Activated T-cell treated with anti-CD3 and anti-CD28 coated beads, Interleukin-2, amount 50 U/mL, for 48 hours (primary cell): ENCODE data around the gene ZNF3.

Experiments
- DNase-seq, 2 experiments: peaks; one replicate each; pipeline ENCODE4 v3.0.0-alpha.2; 2020

Gene ZNF3

DNA sequence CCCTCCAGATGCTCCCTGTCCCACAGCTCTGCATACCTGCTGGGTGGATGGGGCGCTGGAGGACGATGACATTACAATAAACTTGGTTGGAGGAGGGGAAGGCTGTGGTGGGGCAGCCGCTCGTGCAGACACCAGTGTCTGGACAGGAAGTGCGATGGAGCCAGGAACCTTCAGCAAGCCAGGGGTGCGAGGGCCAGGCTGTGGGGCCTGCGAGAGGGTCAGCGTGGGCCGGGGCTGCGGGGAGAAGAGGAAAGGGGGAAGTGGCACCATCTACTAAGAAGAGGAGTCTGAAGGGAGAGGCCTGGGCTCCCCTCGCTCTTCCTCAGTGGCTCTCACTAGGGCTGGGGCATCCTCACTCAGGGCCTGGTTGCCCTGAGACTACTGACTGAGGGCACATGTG, 26.4 kb upstream of the ZNF3 start:
- DNase-seq, result no peak

DNA sequence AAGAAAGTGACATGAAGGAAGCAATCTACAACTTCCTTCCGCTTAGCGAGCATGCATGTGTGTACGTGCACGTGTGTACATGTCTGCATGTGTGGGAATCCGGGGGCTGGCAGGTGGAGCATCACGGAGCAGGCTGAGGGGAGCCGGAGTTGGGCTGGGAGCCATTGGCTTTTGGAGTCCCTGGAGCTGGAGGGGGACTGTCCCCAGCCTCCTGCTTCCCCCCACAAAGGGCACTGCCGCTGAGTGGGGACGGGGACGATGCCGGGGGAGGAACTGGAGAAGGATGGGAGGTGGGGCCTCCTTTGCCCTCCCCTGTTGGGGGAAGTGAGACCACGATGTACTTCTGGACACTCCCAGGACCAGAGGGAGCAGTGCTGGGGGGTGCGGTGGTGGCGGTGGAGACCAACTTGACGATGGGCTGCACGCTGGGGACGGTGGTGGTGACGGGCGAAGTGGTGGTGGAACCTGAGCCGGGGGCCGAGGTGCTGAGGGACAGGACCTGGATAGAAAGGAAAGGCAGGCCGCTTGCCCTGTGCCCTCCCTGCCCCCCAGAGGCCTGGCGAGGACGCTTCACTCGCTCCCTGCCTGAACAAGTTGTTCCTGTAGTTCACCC, 25.7 kb upstream of the ZNF3 start:
- DNase-seq, result no peak

DNA sequence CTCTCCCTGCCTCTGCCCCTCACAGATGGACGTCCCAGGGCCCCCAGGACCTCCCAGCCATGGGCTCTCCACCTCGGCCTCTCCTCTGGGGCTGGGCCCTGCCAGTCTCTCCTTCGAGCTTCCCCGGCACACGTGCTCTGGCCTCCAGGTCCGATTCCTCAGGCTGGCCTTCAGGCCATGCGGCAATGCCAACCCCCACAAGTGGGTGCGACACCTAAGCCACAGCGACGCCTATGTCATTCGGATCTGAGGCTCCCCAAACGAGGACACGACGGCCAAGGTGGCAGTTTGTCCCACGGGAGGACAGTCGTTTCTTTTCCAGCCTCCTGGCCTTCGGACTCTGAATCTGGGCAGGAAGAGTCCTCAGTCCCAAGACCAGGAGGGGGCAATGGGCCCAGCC, 25.1 kb upstream of the ZNF3 start:
- DNase-seq, result no peak

DNA sequence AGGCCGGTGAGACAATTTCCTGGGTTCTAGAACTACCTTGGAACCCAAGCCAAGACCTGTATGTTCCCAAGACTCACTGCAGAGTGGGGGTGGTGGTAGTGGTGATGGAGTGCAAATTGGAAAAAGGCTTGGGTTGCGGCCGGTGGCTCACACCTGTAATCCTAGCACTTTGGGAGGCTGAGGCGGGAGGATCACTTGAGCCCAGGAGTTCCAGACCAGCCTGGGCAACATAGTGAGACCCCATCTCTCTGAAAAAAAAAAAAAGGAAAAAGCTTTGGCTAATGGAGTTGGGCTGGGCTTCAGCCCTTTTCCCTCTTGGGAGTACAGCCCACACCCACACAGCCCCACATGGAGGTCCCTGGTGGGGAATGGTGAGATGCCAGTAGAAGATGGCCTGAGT, 24.0 kb upstream of the ZNF3 start:
- DNase-seq, result no peak

DNA sequence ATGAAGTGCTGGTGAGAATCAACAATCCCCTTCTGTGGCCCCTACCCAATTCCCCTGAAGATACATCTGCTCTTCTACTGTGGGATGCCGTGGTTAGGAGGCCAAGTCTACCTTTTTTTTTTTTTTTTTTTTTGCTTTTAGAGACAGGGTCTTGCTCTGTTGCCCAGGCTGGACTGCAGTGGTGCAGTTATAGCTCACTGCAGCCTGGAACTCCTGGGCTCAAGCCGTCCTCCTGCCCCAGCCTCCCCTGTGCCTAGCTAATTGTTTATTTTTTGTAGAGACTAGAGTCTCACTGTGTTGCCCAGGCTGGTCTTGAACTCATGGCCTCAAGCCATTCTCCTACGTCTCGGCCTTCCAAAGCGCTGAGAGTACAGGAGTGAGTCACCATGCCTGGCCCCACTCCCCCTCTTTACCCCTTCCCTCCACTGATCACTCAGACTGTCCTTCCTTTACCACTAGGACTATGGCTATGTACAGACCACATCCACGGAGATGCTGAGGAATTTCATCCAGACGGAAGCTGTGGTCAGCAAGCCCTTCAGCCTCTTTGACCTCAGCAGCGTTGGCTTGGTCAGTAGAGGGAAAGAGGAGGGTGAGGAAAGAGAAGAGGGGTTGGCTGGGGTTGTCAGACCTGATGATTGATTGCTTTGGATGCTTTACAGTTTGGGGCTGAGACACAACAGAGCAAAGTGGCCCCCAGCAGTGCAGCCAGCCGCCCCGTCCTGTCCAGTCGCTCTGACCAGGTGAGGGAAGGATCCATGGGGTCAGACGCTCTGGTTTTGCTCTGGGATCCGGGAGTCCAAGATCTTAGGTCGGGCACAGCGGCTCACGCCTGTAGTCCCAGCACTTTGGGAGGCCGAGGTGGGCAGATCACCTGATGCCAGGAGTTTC, 21.7 kb upstream of the ZNF3 start:
- DNase-seq, result no peak

DNA sequence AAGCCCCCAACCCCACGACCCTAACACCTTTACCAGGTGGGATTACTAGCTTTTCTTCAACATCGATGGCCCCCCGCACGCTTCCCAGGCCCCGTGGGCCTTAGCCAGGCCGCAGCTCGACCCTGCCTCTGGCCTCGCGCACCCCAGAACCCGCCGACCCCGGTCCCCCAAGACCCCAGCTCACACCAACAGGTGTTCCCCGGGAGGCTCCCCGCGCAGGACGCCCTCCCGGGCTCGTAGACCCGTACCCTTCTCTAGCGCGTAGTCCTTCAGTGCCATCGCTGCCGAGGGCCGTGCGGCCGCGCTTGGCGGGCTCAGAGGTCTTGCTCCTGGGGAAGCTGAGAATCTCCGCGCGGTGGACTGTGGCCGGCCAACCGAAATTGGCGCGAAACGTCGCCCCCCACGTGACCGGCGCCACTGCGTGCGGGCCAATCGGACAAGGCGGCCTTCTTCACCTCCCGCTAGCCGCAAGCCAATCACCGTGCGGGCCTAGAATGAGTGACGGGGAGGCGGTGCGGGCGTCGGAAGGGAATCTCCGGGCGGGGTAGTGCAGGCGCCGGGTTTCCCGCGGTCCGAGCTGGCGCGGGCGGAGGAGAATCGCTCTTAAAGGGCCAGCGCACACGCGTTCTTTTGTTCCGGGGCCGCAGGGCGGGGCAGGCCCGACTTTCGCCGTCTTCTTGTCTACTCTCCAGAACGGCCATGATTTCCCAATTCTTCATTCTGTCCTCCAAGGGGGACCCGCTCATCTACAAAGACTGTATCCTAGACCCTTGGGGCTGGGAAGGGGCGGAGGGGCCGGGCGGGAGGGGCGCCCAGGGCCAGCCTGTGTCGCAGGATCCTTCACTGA, 19.7 kb upstream of the ZNF3 start, which contains the start of the genes AP4M1 and MCM7:
Gene AP4M1 (plus strand): TSS at position 628 of the 847 bp plus-strand sequence. CDS start 72 bp downstream, at position 700.
Gene MCM7 (minus strand): TSS at position 382 of the 847 bp plus-strand sequence. CDS start 103 bp downstream, at position 279.
- peak; percentile 97 to 99 for DNase-seq

DNA sequence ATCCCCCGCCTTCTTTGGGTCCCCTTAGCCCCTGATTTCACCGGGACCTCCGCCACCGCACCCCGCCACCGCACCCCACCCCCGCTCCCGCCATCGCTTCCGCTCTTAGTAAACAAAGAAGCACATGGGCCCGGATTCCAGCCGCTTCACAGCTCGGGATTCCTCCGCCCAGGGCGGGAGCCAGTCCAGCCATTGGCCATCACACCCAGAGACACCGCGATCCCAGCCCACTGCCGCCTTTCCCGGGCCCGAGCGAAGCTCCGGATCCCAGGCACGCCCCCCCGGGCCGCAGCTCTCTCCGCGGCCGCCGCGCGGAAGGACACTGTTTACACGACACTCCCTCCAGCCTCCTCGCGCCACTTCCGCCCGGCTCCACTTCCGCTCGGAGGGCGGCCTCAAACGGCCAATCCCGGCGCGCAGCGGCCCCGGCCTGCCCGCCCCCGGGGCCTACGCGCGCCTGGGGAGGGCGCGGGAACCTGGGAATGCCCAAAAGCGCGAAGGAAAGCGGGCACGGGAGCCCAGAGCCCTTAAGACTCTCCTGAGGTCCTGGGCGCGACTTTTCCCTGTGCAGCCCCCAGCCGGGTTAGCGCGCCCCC, 19.0 kb upstream of the ZNF3 start:
- peak; percentile 90 to 91 for DNase-seq

DNA sequence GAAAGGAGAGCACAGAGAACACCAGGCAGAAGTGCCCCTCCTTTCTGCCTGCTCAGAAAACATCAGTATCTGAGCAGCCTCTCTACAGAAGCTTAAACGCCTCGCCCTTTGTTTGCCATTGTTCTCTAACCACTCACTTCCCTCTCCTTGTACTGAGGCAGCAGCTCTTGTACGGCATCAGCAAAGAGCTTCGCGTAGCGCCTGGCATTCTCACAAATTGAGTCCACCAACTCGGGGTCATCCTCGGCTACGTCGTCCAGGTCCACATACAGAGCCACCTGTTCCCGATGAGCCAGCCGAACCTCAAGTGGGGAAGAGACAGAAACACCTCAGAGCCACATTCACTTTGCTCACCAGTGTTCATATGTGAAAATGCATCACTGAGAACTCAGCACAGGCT, 17.9 kb upstream of the ZNF3 start:
- no peak for DNase-seq

DNA sequence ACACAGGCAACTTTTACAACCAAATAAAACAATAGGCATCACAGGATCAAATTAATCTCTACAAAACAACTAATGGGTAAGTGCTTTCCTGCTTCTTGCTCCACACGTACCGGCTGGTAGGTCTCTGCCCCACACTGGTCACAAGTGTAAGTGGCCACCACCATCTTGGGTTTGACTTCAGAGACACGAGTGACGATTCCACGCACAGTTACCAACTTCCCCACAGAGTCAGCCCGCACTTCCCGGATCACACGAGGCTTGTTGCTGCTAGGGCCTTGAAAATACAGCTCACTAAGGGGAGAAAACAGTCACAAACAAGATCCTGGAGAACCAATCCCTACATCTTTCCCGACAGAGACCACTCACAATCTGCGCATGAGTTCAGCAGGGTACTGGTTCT, 17.4 kb upstream of the ZNF3 start:
- DNase-seq, result no peak

DNA sequence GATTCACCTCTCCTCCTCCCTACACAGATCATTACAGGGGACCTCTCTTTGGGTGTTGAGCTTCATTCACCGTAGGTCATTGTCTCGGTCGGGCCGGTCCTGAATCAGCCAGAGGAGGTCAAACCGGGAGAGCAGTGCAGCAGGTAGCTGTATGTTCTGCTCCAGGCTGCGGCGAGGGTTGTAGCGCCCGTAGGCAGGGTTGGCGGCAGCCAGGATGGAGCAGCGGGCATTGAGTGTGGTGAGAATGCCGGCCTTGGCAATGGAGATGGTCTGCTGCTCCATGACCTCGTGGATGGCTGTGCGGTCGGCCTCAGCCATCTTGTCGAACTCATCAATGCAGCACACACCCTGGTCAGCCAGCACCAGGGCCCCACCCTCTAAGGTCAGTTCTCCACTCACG, 14.2 kb upstream of the ZNF3 start:
- no peak for DNase-seq

DNA sequence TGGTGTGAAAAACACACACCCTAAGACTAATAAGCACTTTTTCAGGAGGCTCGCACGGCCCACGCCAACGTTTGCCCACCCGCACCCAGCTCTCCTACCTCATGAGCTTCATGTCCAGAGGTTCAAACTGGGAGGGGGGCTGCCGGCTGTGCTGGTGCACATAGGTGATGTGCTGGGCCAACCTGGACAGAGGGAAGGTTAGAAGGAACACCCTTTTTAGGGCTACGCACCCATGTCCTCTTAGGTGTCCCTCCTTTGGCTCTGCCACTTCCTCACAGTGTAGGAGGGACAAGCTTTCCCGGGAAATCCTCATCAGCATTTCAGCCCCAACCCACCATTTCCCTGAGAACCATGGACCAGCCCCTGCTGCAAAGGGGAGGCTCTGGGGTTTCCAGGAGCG, 13.8 kb upstream of the ZNF3 start:
- DNase-seq, result no peak

DNA sequence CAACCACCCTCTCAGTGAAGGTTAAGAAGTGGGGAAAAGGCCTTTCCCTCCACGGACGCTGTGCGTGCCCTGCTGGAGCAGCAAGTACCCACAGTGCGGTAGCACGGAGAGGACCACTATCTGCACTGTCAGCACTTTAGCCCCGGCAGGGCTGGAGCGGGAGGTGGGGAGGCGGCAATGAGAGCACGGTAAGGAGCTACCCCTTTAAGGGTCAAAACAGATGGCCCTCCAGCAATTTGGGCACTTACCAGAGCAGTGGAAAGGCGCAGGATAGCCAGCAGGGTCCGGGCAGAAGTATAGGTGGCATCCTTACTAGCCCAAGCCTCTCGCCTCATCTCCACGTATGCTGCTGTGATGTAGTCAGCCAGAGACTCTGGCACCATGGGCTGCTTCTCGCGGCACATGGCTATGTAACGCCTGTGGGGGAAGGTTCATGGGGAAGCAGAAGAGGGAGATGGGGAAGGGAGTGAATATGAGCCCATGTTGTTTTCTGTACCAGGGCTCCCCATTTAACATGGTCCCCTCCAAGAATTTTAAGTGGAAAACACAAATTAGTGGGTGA, 12.5 kb upstream of the ZNF3 start:
- no peak for DNase-seq

DNA sequence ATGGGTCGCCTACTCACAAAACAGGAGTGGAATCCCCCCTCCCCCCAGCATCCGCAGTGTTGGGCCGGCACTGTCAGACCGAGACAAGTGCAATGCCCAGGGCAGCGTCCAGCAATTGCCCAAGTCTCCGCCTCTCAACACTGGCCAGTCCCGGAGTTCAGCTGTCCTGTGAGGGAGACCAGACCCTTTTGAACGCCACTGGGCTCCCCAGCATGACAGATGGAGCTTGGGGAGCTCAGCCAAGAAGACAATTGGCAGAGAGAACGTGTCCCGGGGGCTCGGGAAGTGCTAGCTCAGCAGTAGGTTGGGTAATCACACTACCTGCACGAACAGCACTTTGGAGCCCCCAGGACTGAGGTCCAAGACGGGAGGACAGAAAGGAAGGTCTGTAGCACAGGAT, 12.0 kb upstream of the ZNF3 start:
- DNase-seq, result peak in 1 of 2 experiments; percentile 27

DNA sequence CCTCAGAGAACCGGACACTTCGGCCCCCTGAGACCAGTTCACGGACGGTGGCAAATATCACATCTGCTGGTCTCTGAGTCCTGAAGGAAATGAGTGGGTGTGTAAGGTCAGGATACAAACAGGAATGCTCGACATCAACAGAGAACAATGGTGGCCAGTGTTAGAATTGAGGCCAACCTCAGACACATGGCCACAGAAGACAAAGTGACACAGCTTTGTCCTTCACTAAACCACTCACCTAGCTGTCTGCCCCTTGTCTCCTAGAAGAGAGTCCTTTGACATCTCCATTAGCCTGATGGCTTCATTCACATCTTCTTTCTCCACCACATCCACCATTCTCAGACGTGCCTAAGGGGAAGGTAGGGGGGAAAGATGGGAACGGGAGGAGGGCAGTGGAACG, 11.5 kb upstream of the ZNF3 start:
- DNase-seq, result peak in 1 of 2 experiments; percentile 29

DNA sequence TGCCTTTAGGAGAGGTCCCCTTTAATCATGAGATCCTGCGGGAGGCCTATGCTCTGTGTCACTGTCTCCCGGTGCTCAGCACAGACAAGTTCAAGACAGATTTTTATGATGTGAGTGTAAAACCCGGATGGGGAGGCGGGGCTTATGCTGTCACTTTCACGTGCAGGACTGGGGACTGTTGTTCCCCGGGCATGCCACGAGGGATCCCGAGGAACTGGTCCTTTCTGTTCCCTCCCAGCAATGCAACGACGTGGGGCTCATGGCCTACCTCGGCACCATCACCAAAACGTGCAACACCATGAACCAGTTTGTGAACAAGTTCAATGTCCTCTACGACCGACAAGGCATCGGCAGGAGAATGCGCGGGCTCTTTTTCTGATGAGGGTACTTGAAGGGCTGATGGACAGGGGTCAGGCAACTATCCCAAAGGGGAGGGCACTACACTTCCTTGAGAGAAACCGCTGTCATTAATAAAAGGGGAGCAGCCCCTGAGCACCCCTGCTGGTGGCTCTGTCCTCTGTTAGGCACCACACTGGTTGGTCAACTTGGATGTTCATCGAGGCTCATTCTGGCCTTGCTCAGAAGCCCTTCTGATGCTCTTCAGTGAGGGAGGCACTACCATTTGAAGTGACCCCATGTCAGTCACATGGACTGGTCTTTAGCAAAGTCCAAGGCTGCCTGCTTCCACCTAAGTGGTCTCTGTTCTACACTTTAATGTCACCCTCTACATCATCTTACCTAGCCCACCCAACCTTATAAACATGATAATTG, 10.1 kb upstream of the ZNF3 start:
- peak; percentile 64 for DNase-seq

DNA sequence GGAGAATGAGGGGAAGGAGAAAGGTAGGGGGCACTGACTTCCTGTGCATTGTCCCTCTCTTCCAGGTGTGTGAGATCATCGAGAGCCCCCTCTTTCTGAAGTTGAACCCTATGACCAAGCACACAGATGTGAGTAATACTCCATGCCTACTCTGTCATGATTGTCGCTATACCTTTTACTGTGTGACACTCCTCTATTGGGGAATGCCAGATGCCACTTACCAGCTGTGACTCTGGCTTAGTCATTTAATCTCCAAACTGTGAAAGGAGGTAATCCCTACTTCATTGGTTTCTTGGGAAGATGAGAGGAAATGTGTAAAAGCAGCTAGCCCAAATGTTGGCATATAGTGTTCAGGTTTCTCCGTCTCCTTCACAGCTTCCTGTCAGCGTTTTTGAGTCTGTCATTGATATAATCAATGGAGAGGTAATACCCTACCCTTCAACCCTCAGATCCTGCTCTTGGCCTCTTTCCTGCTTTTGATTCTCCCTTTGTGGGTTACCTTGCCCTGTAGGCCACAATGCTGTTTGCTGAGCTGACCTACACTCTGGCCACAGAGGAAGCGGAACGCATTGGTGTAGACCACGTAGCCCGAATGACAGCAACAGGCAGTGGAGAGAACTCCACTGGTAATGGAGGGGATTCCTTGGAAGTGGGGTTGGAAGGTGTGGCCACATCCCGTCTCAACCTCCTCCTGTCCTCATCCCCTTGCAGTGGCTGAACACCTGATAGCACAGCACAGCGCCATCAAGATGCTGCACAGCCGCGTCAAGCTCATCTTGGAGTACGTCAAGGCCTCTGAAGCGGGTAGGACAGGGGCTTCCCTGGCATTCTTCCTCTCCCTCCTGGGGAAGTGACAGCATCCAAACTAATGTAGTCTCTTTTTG, 9.2 kb upstream of the ZNF3 start:
- DNase-seq, result peak in 1 of 2 experiments; percentile 53

DNA sequence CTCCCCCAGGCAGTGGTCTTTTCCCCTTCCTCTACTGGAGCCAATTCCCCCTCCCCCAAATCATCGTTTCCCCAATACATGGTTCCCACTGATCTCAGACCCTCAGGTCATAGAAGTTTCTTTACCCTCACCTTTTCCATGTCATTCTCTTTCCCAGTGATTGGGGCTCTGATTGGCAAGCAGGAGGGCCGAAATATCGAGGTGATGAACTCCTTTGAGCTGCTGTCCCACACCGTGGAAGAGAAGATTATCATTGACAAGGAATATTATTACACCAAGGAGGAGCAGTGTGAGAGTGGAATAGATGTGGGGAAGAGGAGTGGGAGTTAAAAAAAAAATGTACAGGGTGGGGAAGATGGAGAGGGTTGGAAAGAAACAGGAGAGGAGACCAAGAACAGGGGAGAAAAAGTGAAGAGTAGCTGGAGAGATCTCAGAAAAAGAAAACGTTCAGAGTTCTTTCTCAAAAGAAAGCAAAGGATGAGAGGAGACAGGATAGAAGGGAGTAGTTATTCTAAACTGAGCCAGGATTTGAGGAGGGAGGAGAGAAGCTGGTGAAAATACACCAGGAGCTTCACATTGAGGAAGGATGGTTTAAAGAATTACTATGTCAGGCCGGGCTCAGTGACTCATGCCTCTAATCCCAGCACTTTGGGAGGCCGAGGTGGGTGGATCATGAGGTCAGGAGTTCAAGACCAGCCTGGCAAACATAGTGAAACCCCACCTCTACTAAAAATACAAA, 8.1 kb upstream of the ZNF3 start:
- DNase-seq, result peak in 1 of 2 experiments; percentile 42

DNA sequence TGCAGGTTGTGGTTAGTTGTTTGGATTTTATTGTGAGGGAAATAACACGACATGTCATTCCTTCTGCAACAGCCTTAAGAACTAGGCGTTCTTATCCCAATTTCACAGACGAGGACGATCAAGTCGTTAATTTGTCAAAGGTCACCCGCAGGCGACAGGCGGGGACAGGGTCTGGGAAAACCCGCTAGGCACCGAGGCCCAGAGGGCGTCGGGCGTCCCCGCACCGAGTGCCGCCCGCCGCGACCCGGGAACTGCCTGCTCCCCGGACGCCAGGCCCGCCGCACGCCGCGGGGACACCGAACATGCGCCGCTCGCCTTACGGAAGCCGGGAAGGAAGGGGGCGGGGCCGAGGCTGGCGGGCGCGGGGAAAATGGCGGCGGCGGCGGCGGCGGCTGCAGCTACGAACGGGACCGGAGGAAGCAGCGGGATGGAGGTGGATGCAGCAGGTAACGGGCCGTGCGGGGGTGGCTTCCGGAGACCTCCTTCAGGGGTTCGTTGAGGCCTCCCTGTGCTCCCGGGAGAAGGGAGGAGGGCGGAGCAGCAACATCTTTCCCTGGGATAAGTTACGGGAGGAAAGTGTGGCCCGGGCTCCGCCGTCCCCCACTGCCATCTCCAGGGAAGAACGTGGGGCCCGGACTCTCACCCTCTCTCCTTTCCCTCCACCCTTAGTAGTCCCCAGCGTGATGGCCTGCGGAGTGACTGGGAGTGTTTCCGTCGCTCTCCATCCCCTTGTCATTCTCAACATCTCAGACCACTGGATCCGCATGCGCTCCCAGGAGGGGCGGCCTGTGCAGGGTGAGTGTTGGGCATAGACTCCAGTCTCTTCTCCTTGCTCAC, 7.3 kb upstream of the ZNF3 start, which contains the start of gene COPS6:
Gene COPS6 (plus strand): TSS at position 349 of the 837 bp plus-strand sequence. CDS start 22 bp downstream, at position 371.
- DNase-seq, result peak; percentile 91 to 92
